GM19193 (cell line): ENCODE measurements around the gene CBX1.

Source experiments
- POLR2A ChIP-seq: IDR thresholded peaks from 4 replicates; pipeline ENCODE4 v1.6.1; 2011; ENCODE audit not compliant: insufficient read depth, insufficient read length; ENCODE audit errors: extremely low read depth

Gene CBX1

GRCh38 chr17:48129981-48130380, 28.7 kb upstream of the CBX1 start:
- no peak for TF ChIP-seq POLR2A

- no peak for TF ChIP-seq POLR2A
These were observed 27.1 kb upstream of the CBX1 start for GRCh38 chr17:48128400-48128799.

- TF ChIP-seq POLR2A = no peak
These were observed 26.2 kb upstream of the CBX1 start for GRCh38 chr17:48127371-48128051.

- TF ChIP-seq POLR2A = no peak
These were observed 25.2 kb upstream of the CBX1 start for GRCh38 chr17:48126532-48126850.

GRCh38 chr17:48125829-48126531, 24.7 kb upstream of the CBX1 start:
- TF ChIP-seq POLR2A = no peak

- TF ChIP-seq POLR2A = no peak
These were observed 22.6 kb upstream of the CBX1 start for GRCh38 chr17:48123776-48124388.

GRCh38 chr17:48123111-48123510, 21.8 kb upstream of the CBX1 start:
- TF ChIP-seq POLR2A = no peak

- no peak for TF ChIP-seq POLR2A
These were observed 21.4 kb upstream of the CBX1 start for GRCh38 chr17:48122665-48123045.

- TF ChIP-seq POLR2A = no peak
These were observed 20.8 kb upstream of the CBX1 start for GRCh38 chr17:48121923-48122664.

GRCh38 chr17:48113201-48113676, 12.0 kb upstream of the CBX1 start:
- TF ChIP-seq POLR2A = peak; percentile 32

- no peak for TF ChIP-seq POLR2A
These were observed 10.6 kb upstream of the CBX1 start for GRCh38 chr17:48111937-48112241.

- TF ChIP-seq POLR2A = no peak
These were observed 9.5 kb upstream of the CBX1 start for GRCh38 chr17:48110761-48111160.

GRCh38 chr17:48107137-48108055, 6.1 kb upstream of the CBX1 start, which contains the start of gene SNX11:
SNX11 (plus strand) TSS chr17:48107766; CDS start chr17:48112044, 4,278 bp downstream.
- peak; percentile 85 for TF ChIP-seq POLR2A

GRCh38 chr17:48106802-48107136, 5.5 kb upstream of the CBX1 start:
- TF ChIP-seq POLR2A = no peak

GRCh38 chr17:48104440-48104839, 3.2 kb upstream of the CBX1 start:
- no peak for TF ChIP-seq POLR2A
